ENCODE results near the gene TNFRSF1B.

Gene TNFRSF1B

GRCh38 chr1:12136916-12137610, 29.7 kb upstream of the TNFRSF1B start:
- DNase-seq (ENCODE audit: low read depth), result no peak
- no peak for TF ChIP-seq CTCF (IDR thresholded peaks at IDR 0.05; ENCODE audit: low read length, missing control alignments)
- no peak overlapping the region for H3K4me3 ChIP-seq (replicated peaks; ENCODE audit: low read depth, low read length)

- no peak for TF ChIP-seq CTCF (IDR thresholded peaks at IDR 0.05; ENCODE audit: low read length, missing control alignments)
- no peak for DNase-seq (ENCODE audit: low read depth)
- no peak overlapping the region for H3K4me3 ChIP-seq (replicated peaks; ENCODE audit: low read depth, low read length)
Measured at GRCh38 chr1:12138196-12139168, 28.3 kb upstream of the TNFRSF1B start.

- DNase-seq (ENCODE audit: low read depth), result no peak
- TF ChIP-seq CTCF (IDR thresholded peaks at IDR 0.05; ENCODE audit: low read length, missing control alignments), result no peak
- H3K4me3 ChIP-seq (replicated peaks; ENCODE audit: low read depth, low read length), result no peak overlapping the region
Measured at GRCh38 chr1:12140016-12140415, 26.8 kb upstream of the TNFRSF1B start.

GRCh38 chr1:12140515-12141162, 26.2 kb upstream of the TNFRSF1B start:
- TF ChIP-seq CTCF (IDR thresholded peaks at IDR 0.05; ENCODE audit: low read length, missing control alignments), result no peak

GRCh38 chr1:12141163-12141850, 25.5 kb upstream of the TNFRSF1B start:
- no peak for DNase-seq (ENCODE audit: low read depth)
- TF ChIP-seq CTCF (IDR thresholded peaks at IDR 0.05; ENCODE audit: low read length, missing control alignments), result no peak
- H3K4me3 ChIP-seq (replicated peaks; ENCODE audit: low read depth, low read length), result no peak overlapping the region

More at GRCh38 chr1:12140515-12141162, 26.2 kb upstream of the TNFRSF1B start:
- H3K4me3 ChIP-seq (replicated peaks; ENCODE audit: low read depth, low read length), result no peak overlapping the region
- DNase-seq (ENCODE audit: low read depth), result no peak

GRCh38 chr1:12142141-12142823, 24.5 kb upstream of the TNFRSF1B start:
- H3K4me3 ChIP-seq (replicated peaks; ENCODE audit: low read depth, low read length), result no peak overlapping the region
- TF ChIP-seq CTCF (IDR thresholded peaks at IDR 0.05; ENCODE audit: low read length, missing control alignments), result no peak
- DNase-seq (ENCODE audit: low read depth), result no peak
